ENCODE data around the gene DLG5.

The DLG5 gene

DNA sequence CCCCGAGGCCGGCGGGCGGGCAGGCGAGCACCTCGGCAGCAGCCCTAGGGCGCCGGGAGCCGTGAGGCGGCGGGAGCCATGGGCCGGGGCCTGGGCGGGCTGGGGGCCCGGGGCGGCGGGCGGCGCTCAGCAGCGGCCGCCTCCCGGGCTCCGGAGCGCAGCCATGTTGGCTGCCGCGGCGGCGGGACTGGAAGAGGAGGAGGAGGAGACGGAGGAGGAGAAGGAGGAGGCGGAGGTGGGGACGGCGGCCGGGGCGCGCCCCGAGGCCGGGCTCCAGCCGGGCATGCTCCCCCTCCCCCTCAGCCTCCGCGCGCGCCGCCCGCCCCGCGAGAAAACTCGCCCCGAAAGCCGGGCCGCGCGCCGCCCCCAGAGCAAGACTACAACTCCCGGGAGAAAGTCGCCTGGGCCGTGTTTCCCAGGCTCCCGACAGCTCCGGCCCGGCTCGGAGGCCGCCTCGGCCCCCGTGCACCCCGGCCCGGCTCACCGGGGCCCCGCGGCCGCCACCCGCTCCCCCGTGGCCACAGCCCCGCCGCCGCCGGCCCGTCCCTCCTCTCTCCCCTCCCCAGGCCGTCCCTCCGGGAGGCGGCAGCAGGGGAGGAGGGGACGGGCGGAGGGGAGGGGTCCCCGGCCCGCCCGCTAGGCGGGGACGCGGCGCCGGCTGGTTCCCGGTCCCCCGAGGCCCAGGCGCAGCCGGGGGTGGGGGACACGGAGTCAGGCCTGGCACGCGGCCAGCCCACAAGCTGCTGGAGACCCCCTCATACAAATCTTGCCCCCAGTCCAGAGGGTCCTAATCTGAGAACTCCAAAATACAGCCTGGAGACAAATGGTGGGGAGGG is at the start of gene DLG5:
DLG5 (minus strand) TSS at position 190 of the 836 bp plus-strand sequence. CDS start 235 bp downstream, outside the sequence.
- DNase-seq (ENCODE audit: low read depth) = peak; percentile 42

DNA sequence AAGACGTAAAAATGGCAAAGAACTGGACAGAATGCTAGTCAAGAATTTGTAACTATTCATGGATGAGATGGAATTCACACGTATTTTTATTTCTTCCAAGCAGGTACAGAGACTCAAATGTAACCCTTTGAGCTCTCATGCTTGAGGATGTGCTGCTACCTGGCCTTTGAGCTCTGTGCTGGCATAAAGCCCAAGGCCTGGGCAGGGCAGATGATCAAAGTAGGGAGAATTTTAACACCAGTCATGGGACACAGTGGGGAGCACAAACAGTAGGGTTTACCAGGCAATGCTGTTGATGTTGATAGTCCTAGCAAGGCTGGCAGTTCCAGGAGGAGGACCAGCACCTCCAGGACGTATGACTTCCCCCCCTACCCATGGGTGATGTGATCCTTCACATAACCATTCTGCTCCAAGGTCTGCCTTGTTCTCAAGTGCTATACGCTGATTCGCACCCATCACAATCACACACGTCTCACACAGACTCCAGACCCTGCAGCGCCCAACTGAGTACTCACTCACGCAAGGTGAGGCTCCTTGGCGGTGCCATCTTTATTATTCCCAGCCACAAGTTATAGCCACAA is 48.6 kb upstream of the DLG5 start:
- DNase-seq (ENCODE audit: low read depth) = no peak

DNA sequence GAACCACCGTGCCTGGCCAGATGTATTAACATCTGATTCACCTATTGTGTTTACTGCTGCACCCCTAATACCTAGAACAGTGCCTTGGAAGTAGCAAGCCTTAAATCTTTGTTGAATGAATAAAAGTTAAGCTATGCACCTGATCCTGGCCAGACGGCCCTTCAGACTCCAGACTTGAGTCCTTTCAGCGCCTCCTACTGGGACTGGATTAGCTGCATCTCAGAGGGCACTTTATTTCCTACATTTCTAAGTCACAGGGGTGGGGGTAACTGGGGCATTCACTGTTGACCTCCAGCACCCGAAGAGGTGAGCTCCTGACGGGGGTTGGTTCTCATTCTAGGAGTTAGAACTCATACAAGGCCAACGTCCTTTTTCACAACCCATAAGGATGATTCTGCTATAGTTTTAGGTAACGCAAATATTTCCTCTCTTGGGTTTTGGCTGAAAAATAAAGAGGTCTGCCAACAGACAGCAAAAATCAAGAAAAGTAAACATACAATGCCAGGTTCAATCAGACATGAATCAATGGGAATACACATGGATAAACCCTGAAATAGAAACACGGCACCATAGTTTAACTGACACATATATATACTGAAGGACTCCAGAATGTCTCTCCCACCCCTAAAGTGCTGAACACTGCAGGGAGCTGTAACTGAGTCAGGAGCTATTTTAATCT is 48.0 kb upstream of the DLG5 start:
- no peak for DNase-seq (ENCODE audit: low read depth)

- no peak for DNase-seq (ENCODE audit: low read depth)
Observed at GRCh38 chr10:77973276-77973675, 46.7 kb upstream of the DLG5 start.

DNA sequence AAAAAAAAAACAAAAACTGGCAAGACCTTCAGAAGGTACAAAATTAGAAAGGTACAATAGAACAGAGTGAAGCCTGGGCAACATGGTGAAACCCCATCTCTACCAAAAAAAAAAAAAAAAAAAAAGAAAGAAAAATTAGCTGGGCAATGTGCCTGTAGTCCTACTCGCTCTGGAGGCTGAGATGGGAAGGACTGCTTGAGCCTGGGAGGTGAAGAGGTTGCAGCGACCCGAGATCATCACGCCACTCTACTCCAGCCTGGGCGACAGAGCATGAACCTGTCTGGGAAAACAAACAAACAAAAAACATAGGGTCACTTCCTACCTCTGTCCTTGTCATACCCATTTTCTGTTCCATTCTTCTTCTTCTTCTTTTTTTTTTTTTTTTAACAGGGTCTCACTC is 45.6 kb upstream of the DLG5 start:
- DNase-seq (ENCODE audit: low read depth) = no peak

DNA sequence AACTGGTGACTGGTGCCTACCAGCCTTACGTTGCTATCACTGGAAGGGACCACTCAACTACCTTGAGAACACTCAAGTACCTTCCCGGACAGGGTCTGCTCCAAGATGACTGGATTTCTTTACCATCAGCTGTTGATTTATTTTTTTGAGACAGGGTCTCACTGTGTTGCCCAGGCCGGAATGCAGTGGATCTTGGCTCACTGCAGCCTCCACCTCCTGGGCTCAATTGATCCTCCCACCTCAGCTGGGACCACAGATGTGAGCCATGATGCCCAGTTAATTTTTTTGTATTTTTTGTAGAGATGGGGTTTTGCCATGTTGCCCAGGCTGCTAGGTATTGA is 45.2 kb upstream of the DLG5 start:
- no peak for DNase-seq (ENCODE audit: low read depth)

DNA sequence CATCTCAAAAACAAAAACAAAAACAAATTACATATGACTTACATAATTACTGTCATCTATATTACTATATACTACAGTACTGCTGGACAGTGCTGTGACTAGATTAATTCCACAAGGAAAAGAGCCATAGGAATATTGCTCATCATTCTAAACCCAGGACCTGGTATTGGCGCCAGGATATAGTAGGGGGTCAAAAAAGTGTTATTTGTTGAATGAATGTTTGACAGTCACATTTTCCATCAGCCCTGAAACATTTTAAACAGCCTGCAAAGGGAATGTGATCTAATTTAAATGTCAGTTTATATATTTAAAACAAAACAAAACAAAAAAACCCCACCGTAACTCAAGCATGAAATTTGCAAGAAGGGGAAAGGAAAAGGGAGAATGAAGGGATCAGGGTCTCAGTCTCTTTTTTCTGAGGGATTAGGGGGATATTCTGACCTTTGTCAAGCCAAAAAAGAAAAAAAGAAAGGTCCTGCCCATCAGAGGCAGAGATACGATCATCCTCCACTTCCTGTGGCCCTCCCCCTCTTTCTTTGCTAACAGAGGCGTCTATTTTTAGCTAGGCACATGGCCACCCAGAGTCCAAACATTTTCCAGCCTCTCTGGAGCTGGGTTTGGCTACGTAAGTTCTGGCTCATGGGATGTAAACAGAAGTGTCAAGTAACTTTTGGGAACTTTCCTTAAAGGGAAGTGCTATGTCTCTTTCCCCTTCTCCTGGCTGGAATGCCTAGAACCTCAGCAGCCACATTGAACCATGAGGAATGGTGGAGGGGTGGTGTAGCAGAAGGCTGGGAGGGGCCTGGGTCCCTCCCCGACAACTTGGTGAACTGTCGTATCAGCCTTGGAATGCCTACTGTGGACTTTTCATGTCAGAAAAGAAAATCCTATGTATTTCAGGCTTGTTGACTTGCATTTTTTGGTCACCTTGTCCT is 44.6 kb upstream of the DLG5 start:
- DNase-seq (ENCODE audit: low read depth) = peak; percentile 96

GRCh38 chr10:77969114-77969513 is 42.6 kb upstream of the DLG5 start:
- no peak for DNase-seq (ENCODE audit: low read depth)

DNA sequence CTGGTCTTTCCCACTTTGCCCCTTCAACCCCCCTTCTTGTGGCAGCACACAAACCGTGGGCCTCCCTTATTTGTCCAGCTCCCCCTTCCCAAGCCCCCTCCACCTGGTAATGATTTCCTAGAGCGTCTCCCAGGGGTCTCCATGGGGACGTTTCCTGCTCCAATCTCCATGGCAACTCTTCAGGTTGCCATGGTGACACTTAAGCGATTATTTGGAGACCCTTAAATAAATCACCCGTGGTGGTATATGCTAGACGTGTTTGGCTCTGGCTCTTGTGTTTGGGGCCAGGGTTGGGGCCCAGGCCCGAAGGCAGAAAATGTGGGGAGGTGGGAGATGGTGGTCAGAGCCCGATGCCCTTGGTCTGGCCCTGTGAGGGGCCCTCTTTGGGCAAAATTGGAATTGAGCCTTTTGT is 41.1 kb upstream of the DLG5 start:
- no peak for DNase-seq (ENCODE audit: low read depth)

- no peak for DNase-seq (ENCODE audit: low read depth)
Observed at GRCh38 chr10:77965294-77965693, 38.7 kb upstream of the DLG5 start.

GRCh38 chr10:77964811-77965210 is 38.3 kb upstream of the DLG5 start:
- no peak for DNase-seq (ENCODE audit: low read depth)

DNA sequence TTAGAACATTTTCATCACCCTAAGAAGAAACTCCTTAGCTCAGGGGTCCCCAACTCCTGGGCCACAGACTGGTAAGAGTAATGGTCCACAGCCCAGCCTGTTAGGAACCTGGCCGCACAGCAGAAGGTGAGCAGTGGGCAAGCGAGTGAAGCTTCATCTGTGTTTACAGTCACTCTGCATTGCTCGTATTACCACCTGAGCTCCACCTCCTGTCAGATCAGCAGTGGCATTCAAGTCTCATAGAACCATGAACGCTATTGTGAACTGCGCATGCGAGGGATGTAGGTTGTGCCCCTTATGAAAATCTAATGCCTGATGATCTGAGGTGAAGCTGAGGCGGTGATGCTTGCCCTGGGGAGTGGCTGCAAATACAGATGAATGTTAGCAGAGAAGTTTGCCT is 37.3 kb upstream of the DLG5 start:
- DNase-seq (ENCODE audit: low read depth) = no peak

DNA sequence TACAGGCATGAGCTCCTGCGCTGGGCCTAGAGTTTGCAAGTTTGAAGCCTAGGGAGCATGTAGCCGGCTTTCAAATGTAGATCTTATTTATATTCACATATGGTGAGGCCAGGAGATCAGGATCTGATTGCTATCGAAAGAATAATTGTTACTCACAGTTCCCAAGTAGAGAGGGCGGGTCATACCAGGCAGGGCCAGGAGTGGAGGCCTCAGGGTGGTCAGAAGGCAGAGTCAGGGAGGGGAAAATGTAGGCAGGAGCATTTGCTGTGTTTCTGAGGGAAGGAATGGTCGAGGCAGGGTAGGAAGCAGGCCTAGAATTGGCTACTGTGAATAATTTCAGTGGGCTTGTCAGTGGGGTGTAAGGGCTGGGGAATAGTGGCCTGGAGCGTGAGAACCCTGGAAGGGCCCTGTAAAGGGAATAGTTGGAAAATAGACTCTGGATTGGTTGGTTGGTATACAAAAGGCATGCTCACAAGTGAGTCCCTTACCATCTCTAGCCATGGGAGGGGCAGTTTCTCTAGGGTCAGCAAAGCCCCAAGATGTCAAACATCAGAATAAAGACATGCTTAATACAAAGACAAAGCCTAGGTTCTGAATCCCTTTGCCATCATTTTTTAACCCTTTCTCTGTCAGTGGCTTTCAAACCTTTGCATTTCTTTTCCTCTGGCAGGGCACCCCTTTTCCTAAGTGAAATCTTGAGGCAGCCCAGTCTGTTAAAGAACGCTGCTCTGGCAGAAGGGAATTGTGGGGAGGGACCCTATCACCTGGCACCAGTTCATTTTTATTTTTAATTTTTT is 36.0 kb upstream of the DLG5 start:
- DNase-seq (ENCODE audit: low read depth) = no peak

DNA sequence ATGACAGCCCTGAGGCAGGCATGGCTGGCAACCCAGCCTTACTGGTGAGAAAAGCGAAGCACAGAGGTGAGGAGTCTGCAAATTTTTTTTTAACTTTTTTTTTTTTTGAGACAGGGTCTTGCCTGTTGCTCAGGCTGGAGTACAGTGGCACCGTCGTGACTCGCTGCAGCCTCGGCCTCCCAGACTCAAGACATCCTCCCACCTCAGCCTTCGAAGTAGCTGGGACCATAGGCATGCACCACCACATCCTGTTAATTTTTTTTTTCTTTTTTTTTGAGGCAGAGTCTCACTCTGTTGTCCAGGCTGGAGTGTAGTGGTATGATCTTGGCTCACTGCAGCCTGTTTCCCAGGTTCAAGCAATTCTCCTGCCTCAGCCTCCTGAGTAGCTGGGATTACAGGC is 35.1 kb upstream of the DLG5 start:
- no peak for DNase-seq (ENCODE audit: low read depth)

DNA sequence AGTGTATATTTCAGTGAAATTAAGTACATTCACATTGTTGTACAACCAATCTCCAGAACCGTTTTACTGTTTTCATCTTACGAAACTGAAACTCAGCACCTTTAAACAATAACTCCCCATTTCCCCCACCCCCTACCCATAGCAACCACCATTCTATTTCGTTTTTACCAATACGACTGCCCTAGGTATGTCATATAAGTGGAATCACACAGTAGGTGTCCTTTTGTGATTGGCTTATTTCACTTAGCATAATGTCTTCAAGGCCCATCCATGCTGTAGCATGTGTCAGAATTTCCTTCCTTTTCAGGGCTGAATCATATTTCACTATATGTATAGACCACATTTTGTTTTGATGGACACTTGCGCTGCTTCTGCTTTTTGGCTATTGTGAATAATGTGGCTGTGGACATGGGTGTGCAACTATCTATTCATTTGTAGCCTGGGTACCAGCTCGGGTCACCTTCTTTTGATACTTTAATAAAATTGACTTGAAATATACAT is 34.3 kb upstream of the DLG5 start:
- no peak for DNase-seq (ENCODE audit: low read depth)

DNA sequence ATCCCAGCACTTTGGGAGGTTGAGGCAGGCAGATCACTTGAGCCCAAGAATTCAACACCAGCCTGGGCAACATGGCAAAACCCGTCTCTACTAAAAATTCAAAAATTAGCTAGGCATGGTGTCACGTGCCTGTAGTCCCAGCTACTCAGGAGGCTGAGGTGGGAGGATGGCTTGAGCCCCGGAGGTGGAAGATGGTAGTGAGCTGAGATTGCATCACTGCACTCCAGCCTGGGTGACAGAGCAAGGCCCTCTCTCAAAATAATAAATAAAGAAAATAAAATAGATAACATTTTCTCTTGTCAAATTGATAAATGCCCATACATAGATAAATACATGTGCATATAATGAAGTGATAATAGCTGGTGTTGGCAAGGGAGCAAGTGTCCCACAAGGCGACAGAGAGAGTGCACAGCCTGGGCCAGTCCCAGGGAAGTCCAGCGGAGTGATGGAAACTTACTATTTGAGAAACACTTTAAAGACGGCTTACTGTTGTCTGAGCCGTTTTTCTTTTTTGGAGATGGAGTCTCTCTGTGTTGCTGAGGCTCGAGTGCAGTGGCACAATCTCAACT is 33.4 kb upstream of the DLG5 start:
- no peak for DNase-seq (ENCODE audit: low read depth)

DNA sequence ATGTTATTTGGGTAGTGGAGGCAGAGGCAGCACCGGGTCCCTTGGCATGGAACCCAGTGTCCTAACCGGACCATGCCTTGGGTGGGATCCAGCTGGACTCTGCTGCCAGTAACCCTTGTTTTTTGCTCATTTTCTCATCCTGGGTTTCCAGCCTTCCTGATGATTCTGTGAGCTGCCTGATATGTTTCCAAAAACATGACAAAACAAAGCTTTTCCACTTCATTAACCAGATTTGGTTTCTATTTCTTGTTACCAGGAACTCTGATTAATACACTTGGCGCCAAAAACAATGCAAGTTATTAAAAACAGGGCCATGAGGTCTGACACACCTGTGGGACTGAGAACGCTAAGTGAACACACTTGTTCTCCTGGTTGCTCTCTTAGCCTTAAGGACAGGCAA is 32.8 kb upstream of the DLG5 start:
- no peak for DNase-seq (ENCODE audit: low read depth)

GRCh38 chr10:77955136-77955535 is 28.6 kb upstream of the DLG5 start:
- no peak for DNase-seq (ENCODE audit: low read depth)

GRCh38 chr10:77949167-77949566 is 22.6 kb upstream of the DLG5 start:
- no peak for DNase-seq (ENCODE audit: low read depth)

GRCh38 chr10:77946084-77946483 is 19.5 kb upstream of the DLG5 start:
- no peak for DNase-seq (ENCODE audit: low read depth)

GRCh38 chr10:77944519-77944918 is 18.0 kb upstream of the DLG5 start:
- peak; percentile 46 for DNase-seq (ENCODE audit: low read depth)

Measured in stromal cell of bone marrow (primary cell).